Heart left ventricle (tissue), 16 donors: ENCODE data around the gene CFAP58. TPM values are rescaled to one million over a fixed set of nuclear protein-coding genes. Genes with fewer than 3 reads are reported as not detected.

Source experiments
- ATAC-seq, 4 donors: fragments of 200-7000 bp; cut with Tn5 transposase; one replicate each; pipeline ENCODE4 v1.9.1; 2020 to 2022; ENCODE audit warnings: moderate library complexity in 4 of 4, mild to moderate bottlenecking in 3 of 4, moderate number of reproducible peaks in 1 of 4
- DNase-seq, 5 donors: peaks; one replicate each; pipeline ENCODE4 v3.0.0-alpha.2; 2020
- H3K27ac ChIP-seq, 12 donors: fragments of 200-600 bp; sonication (generic) in 4 of 12; one replicate each; pipeline versions ENCODE4 v1.5.0 to v1.8.0; 2016 to 2022; ENCODE audit warnings: mild to moderate bottlenecking in 2 of 12
- H3K27me3 ChIP-seq, 9 donors: fragments of 200-600 bp; sonication (generic) in 2 of 9; one replicate each; pipeline versions ENCODE4 v1.5.1 to v1.8.0; 2016 to 2022; ENCODE audit warnings: mild to moderate bottlenecking in 3 of 9
- H3K36me3 ChIP-seq, 9 donors: fragments of 200-600 bp; sonication (generic) in 2 of 9; one replicate each; pipeline versions ENCODE4 v1.5.0 to v1.8.0; 2018 to 2022; ENCODE audit warnings: mild to moderate bottlenecking in 2 of 9
- H3K4me1 ChIP-seq, 12 donors: fragments of 200-600 bp; sonication (generic) in 4 of 12; one replicate each; pipeline versions ENCODE4 v1.5.0 to v1.8.0; 2016 to 2022; ENCODE audit warnings: mild to moderate bottlenecking in 3 of 12
- H3K4me3 ChIP-seq, 12 donors: fragments of 200-600 bp; sonication (generic) in 4 of 12; one replicate each; pipeline versions ENCODE4 v1.5.0 to v1.8.0; 2017 to 2022; ENCODE audit warnings: mild to moderate bottlenecking in 9 of 12, moderate library complexity in 4 of 12
- H3K9me3 ChIP-seq, 12 donors: fragments of 200-600 bp; sonication (generic) in 4 of 12; one replicate each; pipeline versions ENCODE4 v1.5.0 to v1.8.0; 2016 to 2022; ENCODE audit warnings: mild to moderate bottlenecking in 1 of 12
- POLR2A ChIP-seq, 2 donors: fragments of 450-650 bp; IDR thresholded peaks; one replicate each; pipeline ENCODE4 v1.6.1; 2017; ENCODE audit warnings: antibody characterized with exemption in 2 of 2, mild to moderate bottlenecking in 2 of 2, moderate library complexity in 2 of 2
- WGBS, 4 donors: extraction: QIAGEN DNeasy Blood & Tissue Kit in 2 of 4; methylation state at CpG; one replicate each; pipeline versions ENCODE4 v1.1.5 to v1.1.7; 2013 to 2018; 5-methylcytosine and 5-hydroxymethylcytosine counted together
- intact Hi-C, 10 donors: fragments of 100-400 bp; cut with DNase I; formaldehyde crosslinking; loops; one replicate each; pipeline versions ENCODE4 v1.11.1 to v1.14.2; 2022
- long read RNA-seq, 3 donors: library from polyadenylated mRNA; unstranded; transcript quantifications; one replicate each; pipeline ENCODE4 v2.0.0, GENCODE V29; 2020 to 2021
- polyA plus RNA-seq, 2 donors: library from polyadenylated mRNA; stranded (reverse); fragments of 200-250 nt; gene quantifications; one replicate each; pipeline ENCODE4 v1.2.3, GENCODE V29; 2013
- total RNA-seq, 9 donors: library from RNA; depleted of rRNA in 2 of 9; stranded (reverse); fragments of >200 nt in 2 of 9; fragmentation: NEBNext Ultra II Directional in 3 of 9; extraction: Animal tissue kit (Norgen Biotek cat#: 25700) in 3 of 9; gene quantifications; one replicate each; pipeline versions ENCODE4 v1.1.0 to v1.2.4, GENCODE V29; 2016 to 2023
- TF ChIP-seq, protein P1 (sequence below), 12 donors: fragments of 200-600 bp; sonication (generic) in 4 of 12; IDR thresholded peaks; one replicate each; pipeline versions ENCODE4 v1.5.0 to v1.8.0; 2018 to 2022; ENCODE audit warnings: antibody characterized with exemption in 12 of 12, mild to moderate bottlenecking in 5 of 12
- donor health status: ischemic (EF 13 %, LVEDD 7.1; RV severe dilation, severe dysfunction).
- donor health status: healthy with polysubstance abuse.
- donor health status: DM: no; HTN: yes; CAD: no.
- donor health status: DM: no; HTN: no; CAD: no.
- donor health status: ischemic (EF 25% LVEDD 6.9; RV normal size, moderate dysfunction).
- donor health status: ischemic (EF 25% LVEDD 5.7; RV mildly dilated, moderate dysfunction).
- donor health status: healthy.
- donor health status: DM: yes; HTN: yes; CAD: no.
- donor health status: ischemic (EF 35%, LVEDD 5.7; RV mildly dilated, moderate dysfunction).
- donor health status: nonischemic (EF 11% LVEDD 7.7; RV severe dilation, severe dysfunction).
- donor health status: DM: yes; HTN: yes; CAD: no.
- donor health status: PGD.
- donor health status: ischemic (EF 29% LVEDD 5.4; RV normal size, mild dysfunction).
- donor health status: nonischemic (EF 23%, LVEDD 6.1; RV moderate dilation, normal function).

CFAP58 gene, protein sequence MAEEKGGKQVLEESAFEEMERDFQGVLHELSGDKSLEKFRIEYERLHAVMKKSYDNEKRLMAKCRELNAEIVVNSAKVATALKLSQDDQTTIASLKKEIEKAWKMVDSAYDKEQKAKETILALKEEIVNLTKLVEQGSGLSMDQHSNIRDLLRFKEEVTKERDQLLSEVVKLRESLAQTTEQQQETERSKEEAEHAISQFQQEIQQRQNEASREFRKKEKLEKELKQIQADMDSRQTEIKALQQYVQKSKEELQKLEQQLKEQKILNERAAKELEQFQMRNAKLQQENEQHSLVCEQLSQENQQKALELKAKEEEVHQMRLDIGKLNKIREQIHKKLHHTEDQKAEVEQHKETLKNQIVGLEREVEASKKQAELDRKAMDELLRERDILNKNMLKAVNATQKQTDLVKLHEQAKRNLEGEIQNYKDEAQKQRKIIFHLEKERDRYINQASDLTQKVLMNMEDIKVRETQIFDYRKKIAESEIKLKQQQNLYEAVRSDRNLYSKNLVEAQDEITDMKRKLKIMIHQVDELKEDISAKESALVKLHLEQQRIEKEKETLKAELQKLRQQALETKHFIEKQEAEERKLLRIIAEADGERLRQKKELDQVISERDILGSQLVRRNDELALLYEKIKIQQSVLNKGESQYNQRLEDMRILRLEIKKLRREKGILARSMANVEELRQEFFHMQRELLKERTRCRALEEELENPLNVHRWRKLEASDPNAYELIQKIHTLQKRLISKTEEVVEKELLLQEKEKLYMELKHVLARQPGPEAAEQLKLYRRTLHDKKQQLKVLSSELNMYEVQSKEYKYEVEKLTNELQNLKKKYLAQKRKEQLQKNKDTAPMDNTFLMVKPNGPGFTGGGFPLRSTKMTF
- 1 to 10 TPM; 1.2 to 4.9 (median 3.2) TPM for total RNA-seq
- 1 to 10 TPM in 1 of 2 donors, under 1 TPM in 1; 0.62 to 2.2 TPM for polyA plus RNA-seq
- long read RNA-seq, donor 1, partial matches to known transcripts = 0 of 3 reads
- long read RNA-seq, donor 1, other reads (novel, unspliced or antisense) = 3 of 3 reads
- long read RNA-seq, donor 2, partial matches to known transcripts = 1 of 5 reads
- long read RNA-seq, donor 2, other reads (novel, unspliced or antisense) = 4 of 5 reads
- long read RNA-seq, donor 3, partial matches to known transcripts = 1 of 4 reads
- long read RNA-seq, donor 3, other reads (novel, unspliced or antisense) = 3 of 4 reads

DNA sequence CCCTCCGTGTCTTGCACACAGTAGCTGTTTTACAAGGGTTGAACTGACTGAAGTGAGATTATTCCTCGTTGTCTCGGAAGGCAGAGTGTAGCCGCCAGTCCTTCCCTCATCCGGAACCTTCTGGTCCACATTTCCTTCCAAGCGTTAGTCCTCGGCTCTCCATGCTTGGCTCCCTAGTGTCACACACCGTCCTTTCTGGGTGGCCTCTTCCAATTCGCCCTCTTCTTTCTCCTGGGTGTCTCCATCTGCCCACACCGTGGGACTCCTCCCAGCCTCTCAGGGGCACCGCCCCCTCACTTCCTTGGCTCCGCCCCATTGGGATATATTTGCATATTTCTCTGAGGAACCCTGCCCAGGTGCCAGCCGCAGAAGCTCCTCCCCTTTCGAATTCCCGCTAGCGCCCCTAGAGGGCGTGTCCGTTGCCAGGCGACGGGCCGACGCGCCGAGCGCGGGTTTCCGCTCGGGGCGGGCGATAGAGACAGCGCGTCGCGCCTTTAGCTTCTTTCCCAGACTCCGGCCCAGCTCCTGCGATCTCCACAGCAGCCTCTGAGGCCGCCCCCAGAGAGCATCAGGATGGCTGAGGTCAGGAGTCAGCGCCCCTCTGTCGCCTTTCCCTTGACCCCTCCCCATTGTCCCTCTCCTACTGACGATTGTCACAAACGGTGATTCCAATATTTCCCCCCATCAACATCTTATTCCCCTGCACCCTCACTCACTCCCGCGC, at the start of gene CFAP58:
CFAP58 (plus strand) TSS at position 509 of the 724 bp plus-strand sequence; CDS start at position 574, 65 bp downstream.
- ATAC-seq = peak; percentile 70 to 94 (median 92)
- Histone ChIP-seq H3K27ac (peak within 1 kb of the TSS in 5 of 12 donors; percentile 3 to 66 (median 16)), H3K36me3 (no peaks in the 10 kb centered on the region), H3K4me1 (peaks cover 0 to 57% (median 15%) of the 10 kb centered on the region in 12 donors), H3K4me3 (peak within 1 kb of the TSS in 11 of 12 donors; percentile 2 to 61 (median 46)), H3K27me3 (no peaks in the 10 kb centered on the region), H3K9me3 (no peaks in the 10 kb centered on the region)
- peak in 1 of 2 donors; percentile 50 for TF ChIP-seq POLR2A (IDR thresholded peaks at IDR 0.05)
- TF ChIP-seq, protein P1, sequence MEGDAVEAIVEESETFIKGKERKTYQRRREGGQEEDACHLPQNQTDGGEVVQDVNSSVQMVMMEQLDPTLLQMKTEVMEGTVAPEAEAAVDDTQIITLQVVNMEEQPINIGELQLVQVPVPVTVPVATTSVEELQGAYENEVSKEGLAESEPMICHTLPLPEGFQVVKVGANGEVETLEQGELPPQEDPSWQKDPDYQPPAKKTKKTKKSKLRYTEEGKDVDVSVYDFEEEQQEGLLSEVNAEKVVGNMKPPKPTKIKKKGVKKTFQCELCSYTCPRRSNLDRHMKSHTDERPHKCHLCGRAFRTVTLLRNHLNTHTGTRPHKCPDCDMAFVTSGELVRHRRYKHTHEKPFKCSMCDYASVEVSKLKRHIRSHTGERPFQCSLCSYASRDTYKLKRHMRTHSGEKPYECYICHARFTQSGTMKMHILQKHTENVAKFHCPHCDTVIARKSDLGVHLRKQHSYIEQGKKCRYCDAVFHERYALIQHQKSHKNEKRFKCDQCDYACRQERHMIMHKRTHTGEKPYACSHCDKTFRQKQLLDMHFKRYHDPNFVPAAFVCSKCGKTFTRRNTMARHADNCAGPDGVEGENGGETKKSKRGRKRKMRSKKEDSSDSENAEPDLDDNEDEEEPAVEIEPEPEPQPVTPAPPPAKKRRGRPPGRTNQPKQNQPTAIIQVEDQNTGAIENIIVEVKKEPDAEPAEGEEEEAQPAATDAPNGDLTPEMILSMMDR (IDR thresholded peaks at IDR 0.05) = peak; percentile 58 to 95 (median 76)
- 2 to 3% (median 3%) methylated on average over 41 to 43 of the region's 43 CpGs for WGBS, 4 donors
- peak; percentile 89 to 97 (median 92) for DNase-seq
- intact Hi-C loops = loop anchor here in 4 of 10 donors (5.0 to 10.0 kb wide), 4 partner anchors 81 to 309 kb away; partner anchors contain the start of gene SFR1 (in 1 of the 4)

DNA sequence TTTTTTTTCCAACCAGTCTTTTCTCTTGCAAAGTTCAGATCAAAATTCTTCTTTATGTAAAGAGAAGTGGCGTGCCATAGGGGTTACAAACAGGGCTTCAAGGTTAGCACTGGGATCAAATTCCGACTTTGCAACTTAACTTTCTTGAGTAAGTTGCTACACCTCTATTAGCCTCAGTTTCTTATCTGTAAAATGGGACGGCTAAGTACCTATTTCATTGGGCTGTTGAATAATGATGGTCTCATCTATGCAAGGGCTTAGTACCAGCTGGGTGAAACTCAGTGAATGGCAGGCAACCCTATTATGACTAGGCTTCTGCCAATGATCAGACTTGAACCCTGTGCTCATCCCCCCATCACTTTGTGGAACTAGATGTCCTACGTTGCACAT, 49.3 kb upstream of the CFAP58 start:
- Histone ChIP-seq H3K27ac (peak overlapping the region; percentile 76 to 98 (median 90)), H3K9me3 (no peaks in the 10 kb centered on the region), H3K4me1 (peaks cover 0 to 98% (median 68%) of the 10 kb centered on the region in 12 donors), H3K4me3 (no peak overlapping the region), H3K36me3 (peaks cover 0 to 8% (median 0%) of the 10 kb centered on the region in 9 donors), H3K27me3 (no peaks in the 10 kb centered on the region)
- no peak for ATAC-seq
- no peak for DNase-seq
- intact Hi-C loops = loop anchor here in 6 of 10 donors (2.0 to 5.0 kb wide), 3 partner anchors 33 to 46 kb away; partner anchors contain the start of gene ITPRIP (in 4 of the 6)
- 80 to 91% (median 86%) methylated on average over 4 of the region's 4 CpGs for WGBS, 4 donors
- TF ChIP-seq POLR2A (IDR thresholded peaks at IDR 0.05) = no peak
- TF ChIP-seq, protein P1 (IDR thresholded peaks at IDR 0.05) = no peak

DNA sequence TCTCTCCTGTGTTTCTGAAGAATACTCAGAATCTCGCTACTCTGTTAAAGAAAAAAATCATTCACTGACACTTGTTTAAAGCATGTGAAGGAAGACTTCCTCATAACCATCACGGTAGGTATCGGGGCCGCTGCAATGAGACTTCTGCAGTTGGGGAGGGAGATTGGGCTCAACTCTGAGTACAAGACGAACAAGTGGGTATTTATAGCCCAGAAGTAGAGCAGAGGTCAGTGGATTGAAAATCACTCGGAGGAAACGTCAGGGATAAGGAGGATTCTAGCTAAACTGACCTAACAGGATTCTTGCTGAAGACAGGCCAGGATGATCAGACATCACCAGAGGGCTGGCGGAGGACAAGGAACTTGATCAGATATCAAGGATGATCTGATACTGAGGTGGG, 48.7 kb upstream of the CFAP58 start:
- peak in 2 of 4 donors; percentile 19 to 26 for ATAC-seq
- Histone ChIP-seq H3K27me3 (no peaks in the 10 kb centered on the region), H3K4me3 (no peak overlapping the region), H3K4me1 (peaks cover 0 to 98% (median 67%) of the 10 kb centered on the region in 12 donors), H3K36me3 (peaks cover 0 to 8% (median 0%) of the 10 kb centered on the region in 9 donors), H3K9me3 (no peaks in the 10 kb centered on the region), H3K27ac (peak overlapping the region; percentile 76 to 98 (median 90))
- intact Hi-C loops = loop anchor here in 8 of 10 donors (1.0 to 5.0 kb wide), 6 partner anchors 32 to 46 kb away; partner anchors contain the start of gene ITPRIP (in 4 of the 8)
- TF ChIP-seq POLR2A (IDR thresholded peaks at IDR 0.05) = peak in 1 of 2 donors; percentile 33
- TF ChIP-seq, protein P1 (IDR thresholded peaks at IDR 0.05) = no peak
- WGBS, 4 donors = 26 to 41% (median 37%) methylated on average over 8 of the region's 8 CpGs
- DNase-seq = peak in 1 of 5 donors; percentile 64
